Measurements from ENCODE around the gene IGF2. TPM values are rescaled to one million over a fixed set of nuclear protein-coding genes. Genes with fewer than 3 reads are reported as not detected.
A peak's percentile ranks its signal among the peaks of the same experiment; 100 is the strongest.

The IGF2 gene
- total RNA-seq, 1 donor from 2014 or later = 110 TPM

DNA sequence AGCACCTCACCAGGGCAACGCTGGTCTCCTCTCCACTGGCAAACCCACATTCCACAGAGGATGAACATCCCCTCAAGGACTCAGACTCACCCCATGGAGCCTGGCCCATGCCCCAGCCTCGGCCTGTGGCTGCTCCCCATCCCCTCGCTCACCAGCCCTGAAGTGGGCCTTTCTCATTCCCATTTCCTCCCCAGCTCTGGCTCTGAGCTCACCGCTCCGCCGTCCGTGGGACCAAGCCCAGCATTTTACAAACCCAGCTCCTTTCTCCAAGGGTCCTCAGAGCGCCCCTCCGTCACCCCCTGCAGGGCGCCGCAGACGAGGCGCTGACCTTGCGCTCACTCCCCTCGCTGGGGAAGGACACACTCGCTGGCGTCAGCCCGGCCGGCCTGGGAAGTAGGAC is 6.9 kb upstream of the IGF2 start:
- H3K27me3 Mint-ChIP-seq (ENCODE audit: low read depth) = peaks cover 57% of the 10 kb centered on the region
- DNase-seq (ENCODE audit: low spot score) = no peak
- TF ChIP-seq, protein P1, sequence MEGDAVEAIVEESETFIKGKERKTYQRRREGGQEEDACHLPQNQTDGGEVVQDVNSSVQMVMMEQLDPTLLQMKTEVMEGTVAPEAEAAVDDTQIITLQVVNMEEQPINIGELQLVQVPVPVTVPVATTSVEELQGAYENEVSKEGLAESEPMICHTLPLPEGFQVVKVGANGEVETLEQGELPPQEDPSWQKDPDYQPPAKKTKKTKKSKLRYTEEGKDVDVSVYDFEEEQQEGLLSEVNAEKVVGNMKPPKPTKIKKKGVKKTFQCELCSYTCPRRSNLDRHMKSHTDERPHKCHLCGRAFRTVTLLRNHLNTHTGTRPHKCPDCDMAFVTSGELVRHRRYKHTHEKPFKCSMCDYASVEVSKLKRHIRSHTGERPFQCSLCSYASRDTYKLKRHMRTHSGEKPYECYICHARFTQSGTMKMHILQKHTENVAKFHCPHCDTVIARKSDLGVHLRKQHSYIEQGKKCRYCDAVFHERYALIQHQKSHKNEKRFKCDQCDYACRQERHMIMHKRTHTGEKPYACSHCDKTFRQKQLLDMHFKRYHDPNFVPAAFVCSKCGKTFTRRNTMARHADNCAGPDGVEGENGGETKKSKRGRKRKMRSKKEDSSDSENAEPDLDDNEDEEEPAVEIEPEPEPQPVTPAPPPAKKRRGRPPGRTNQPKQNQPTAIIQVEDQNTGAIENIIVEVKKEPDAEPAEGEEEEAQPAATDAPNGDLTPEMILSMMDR (IDR thresholded peaks at IDR 0.05) = no peak
- no peak overlapping the region for H3K4me3 Mint-ChIP-seq (ENCODE audit: unreplicated experiment)
- no peaks in the 10 kb centered on the region for H3K9me3 Mint-ChIP-seq (ENCODE audit: low read depth)
- H3K4me1 Mint-ChIP-seq (ENCODE audit: low read depth) = peaks cover 17% of the 10 kb centered on the region
- H3K36me3 Mint-ChIP-seq (ENCODE audit: low read depth) = no peaks in the 10 kb centered on the region
- no peak overlapping the region for H3K27ac Mint-ChIP-seq (ENCODE audit: unreplicated experiment)

DNA sequence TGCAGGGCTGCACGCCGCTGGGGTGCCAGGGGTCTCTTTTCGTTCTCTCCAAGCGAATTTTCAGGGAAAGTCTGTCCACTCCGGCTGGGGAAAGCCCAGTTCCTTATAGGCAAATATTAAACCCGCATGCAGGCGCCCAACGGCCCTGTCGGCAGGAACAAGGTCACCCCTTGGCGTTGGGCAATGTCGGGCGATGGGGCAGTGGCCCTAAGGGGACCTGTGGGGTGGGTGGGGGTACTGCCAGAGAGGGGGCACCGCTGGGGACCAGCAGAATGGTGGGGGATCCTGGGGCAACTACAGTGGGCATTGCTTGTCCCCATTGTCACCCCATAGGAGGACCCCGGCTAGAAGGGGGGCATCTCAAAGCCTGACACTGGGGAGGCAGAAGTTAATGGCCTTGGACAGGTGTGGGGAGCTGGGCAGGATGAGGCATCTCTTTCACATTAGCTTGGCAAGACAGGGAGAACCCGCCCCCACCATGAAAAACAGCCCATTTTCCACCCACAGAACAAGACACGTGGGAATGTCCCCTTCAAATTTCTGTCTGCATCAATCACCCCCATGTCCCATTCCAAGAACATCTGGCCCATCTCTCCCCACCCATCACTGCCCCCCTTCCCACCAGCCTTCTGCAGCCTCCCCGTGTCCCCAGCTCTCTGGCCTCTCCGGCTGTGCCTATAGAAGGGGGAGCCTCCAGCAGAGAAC is 5.5 kb upstream of the IGF2 start:
- H3K9me3 Mint-ChIP-seq (ENCODE audit: low read depth) = no peaks in the 10 kb centered on the region
- no peaks in the 10 kb centered on the region for H3K36me3 Mint-ChIP-seq (ENCODE audit: low read depth)
- H3K27me3 Mint-ChIP-seq (ENCODE audit: low read depth) = peaks cover 52% of the 10 kb centered on the region
- TF ChIP-seq, protein P1 (IDR thresholded peaks at IDR 0.05) = no peak
- H3K27ac Mint-ChIP-seq (ENCODE audit: unreplicated experiment) = no peak overlapping the region
- H3K4me1 Mint-ChIP-seq (ENCODE audit: low read depth) = peaks cover 8% of the 10 kb centered on the region
- H3K4me3 Mint-ChIP-seq (ENCODE audit: unreplicated experiment) = no peak overlapping the region
- no peak for DNase-seq (ENCODE audit: low spot score)

DNA sequence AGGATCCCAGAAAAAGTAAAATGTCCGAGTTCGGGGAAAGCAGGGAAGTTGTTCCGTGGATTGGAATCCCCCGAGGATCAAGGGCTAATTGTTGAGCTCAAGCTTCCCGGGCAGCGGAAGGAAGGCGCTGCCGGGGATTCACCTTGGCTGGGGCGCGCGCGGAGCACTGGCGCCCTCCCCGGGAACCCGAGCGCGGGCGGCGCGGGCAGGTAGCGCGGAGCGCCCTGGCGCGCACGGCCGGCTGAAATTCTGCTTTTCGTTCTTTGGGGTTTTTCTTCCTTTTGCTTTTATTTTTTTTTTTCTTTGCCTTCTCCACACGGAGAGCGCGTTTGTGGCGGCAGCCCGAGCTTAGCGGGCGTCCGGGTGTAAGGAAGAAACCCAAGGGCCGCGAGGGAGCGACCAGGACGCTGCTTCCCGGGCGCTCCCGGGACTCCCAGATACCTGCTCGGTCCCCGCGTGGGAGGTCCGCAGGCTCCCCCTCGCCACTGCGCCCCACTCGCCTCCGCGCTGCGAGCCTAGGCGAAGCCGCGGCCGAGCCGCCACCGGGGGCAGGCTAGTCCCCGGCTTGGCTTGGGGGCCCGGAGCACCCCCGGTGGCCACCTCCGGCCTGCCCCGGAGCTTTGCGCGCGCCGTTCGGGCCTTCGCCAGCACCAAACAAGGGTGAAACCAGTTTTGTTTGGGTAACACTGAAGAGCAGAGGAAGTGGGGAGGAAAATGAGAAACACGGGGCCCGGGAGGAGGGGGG is 4.8 kb upstream of the IGF2 start:
- Mint-ChIP-seq H3K27ac (ENCODE audit: unreplicated experiment) (no peak overlapping the region), H3K9me3 (ENCODE audit: low read depth) (no peaks in the 10 kb centered on the region), H3K27me3 (ENCODE audit: low read depth) (peaks cover 50% of the 10 kb centered on the region), H3K4me1 (ENCODE audit: low read depth) (peaks cover 7% of the 10 kb centered on the region), H3K4me3 (ENCODE audit: unreplicated experiment) (no peak overlapping the region), H3K36me3 (ENCODE audit: low read depth) (no peaks in the 10 kb centered on the region)
- TF ChIP-seq, protein P1 (IDR thresholded peaks at IDR 0.05) = peak; percentile 43
- no peak for DNase-seq (ENCODE audit: low spot score)

DNA sequence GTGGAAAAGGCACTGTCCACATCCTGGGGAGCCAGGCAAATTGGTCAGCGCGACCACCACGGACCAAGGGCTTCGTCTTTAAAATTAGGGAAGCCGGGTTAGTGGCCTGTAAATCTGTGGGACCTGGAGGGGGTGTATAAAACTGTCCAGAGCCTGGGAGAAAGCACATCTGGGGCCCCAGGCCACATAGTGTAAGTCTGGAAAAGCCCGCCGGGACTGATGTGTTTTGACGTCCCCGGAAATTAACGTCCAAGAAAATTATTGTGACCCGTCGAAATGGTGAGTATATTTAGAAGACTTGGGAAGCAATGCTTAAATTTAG is 4.2 kb upstream of the IGF2 start:
- H3K36me3 Mint-ChIP-seq (ENCODE audit: low read depth) = no peaks in the 10 kb centered on the region
- peaks cover 8% of the 10 kb centered on the region for H3K4me1 Mint-ChIP-seq (ENCODE audit: low read depth)

DNA sequence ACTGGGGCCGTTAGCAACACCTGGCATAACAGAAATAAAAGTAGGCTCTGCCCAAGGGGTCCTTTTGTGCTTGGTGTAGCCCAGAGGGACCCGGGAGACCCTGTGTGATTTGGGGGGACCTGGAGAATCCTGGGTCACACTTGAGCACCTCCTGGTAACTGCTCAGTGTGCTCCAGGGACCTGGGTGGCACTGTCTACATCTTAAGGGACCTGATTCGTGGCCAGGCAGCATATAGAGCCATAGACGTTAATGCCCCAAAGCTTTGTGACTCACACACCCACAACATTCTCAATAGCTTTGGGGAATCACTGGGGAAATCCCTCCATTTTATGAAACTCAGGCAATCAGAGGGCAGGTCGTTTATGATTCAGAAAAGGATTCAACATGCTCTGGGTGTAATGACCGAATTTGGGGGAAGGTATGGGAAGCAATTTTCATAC is 3.6 kb upstream of the IGF2 start:
- peaks cover 10% of the 10 kb centered on the region for H3K4me1 Mint-ChIP-seq (ENCODE audit: low read depth)
- no peak overlapping the region for H3K27ac Mint-ChIP-seq (ENCODE audit: unreplicated experiment)
- H3K9me3 Mint-ChIP-seq (ENCODE audit: low read depth) = no peaks in the 10 kb centered on the region
- no peak for DNase-seq (ENCODE audit: low spot score)
- no peaks in the 10 kb centered on the region for H3K36me3 Mint-ChIP-seq (ENCODE audit: low read depth)
- H3K4me3 Mint-ChIP-seq (ENCODE audit: unreplicated experiment) = no peak overlapping the region
- TF ChIP-seq, protein P1 (IDR thresholded peaks at IDR 0.05) = no peak
- peaks cover 44% of the 10 kb centered on the region for H3K27me3 Mint-ChIP-seq (ENCODE audit: low read depth)

More for the DNA sequence above, 4.2 kb upstream of the IGF2 start:
- H3K27me3 Mint-ChIP-seq (ENCODE audit: low read depth) = peaks cover 46% of the 10 kb centered on the region
- no peak for DNase-seq (ENCODE audit: low spot score)
- TF ChIP-seq, protein P1 (IDR thresholded peaks at IDR 0.05) = no peak
- H3K9me3 Mint-ChIP-seq (ENCODE audit: low read depth) = no peaks in the 10 kb centered on the region
- H3K4me3 Mint-ChIP-seq (ENCODE audit: unreplicated experiment) = no peak overlapping the region
- H3K27ac Mint-ChIP-seq (ENCODE audit: unreplicated experiment) = no peak overlapping the region

All from chondrocyte (in vitro differentiated cells).